Neural progenitor cell (in vitro differentiated cells): ENCODE measurements around the gene HELZ2.

Experiments
- CTCF ChIP-seq: fragments of 200-600 bp; sonication (generic); IDR thresholded peaks from 2 replicates; pipeline ENCODE4 v1.5.1; 2017; ENCODE audit warnings: antibody characterized with exemption, mild to moderate bottlenecking
- EZH2 ChIP-seq: fragments of 200-600 bp; sonication (generic); IDR thresholded peaks from 2 replicates; pipeline ENCODE4 v1.6.1; 2017; ENCODE audit warnings: antibody characterized with exemption, mild to moderate bottlenecking, moderate library complexity
- EZH2phosphoT487 ChIP-seq: fragments of 200-600 bp; sonication (generic); IDR thresholded peaks from 2 replicates; pipeline ENCODE4 v1.6.1; 2017; ENCODE audit warnings: antibody characterized with exemption

- TF ChIP-seq EZH2phosphoT487 (no peak), CTCF (no peak), EZH2 (no peak)
Measured at GRCh38 chr20:63619086-63619485, 45.0 kb upstream of the HELZ2 start.
